MCF 10A (cell line): ENCODE results near the gene APH1A. TPM values are rescaled to one million over a fixed set of nuclear protein-coding genes. Genes with fewer than 3 reads are reported as not detected.
"Not testable (repeated sequence)": the region's sequence is repeated elsewhere in the genome, so short reads cannot be mapped to it uniquely, and the experiment has no call there.

Experiments
- Bru-seq: library from RNA; stranded (reverse); fragments of 400-500 nt; gene quantifications from one replicate; lab custom pipeline; 2021; lab: Mats Ljungman, UMichigan
- BruChase-seq, 2 experiments: library from RNA; stranded (reverse); fragments of 400-500 nt; gene quantifications; one replicate each; lab custom pipeline; 2021; lab: Mats Ljungman, UMichigan
- BruUV-seq: library from RNA; stranded (reverse); fragments of 400-500 nt; replicated peaks from 2 replicates; lab custom pipeline; 2021; lab: Mats Ljungman, UMichigan
- CTCF ChIA-PET: fragments of 300-600 bp; sonication (Branson Sonifier 250); formaldehyde crosslinking; extraction: SDS; loops from one replicate; lab custom pipeline; 2021; ENCODE audit warnings: antibody characterized with exemption, inconsistent platforms; lab: Yijun Ruan, JAX
- POLR2A ChIA-PET: fragments of 300-600, 350-650 bp; sonication (Branson Sonifier 250); formaldehyde crosslinking; extraction: SDS; loops from one replicate; lab custom pipeline; 2020; ENCODE audit warnings: antibody characterized with exemption, inconsistent platforms; lab: Yijun Ruan, JAX
- DNase-seq: peaks from one replicate; pipeline ENCODE4 v3.0.0-alpha.2; 2018; ENCODE audit not compliant: unreplicated experiment
- H3K27ac Mint-ChIP-seq: one replicate; pipeline ENCODE4 v1.8.0; 2022; ENCODE audit warnings: mild to moderate bottlenecking, low read depth, mixed read lengths; ENCODE audit not compliant: unreplicated experiment
- H3K27me3 Mint-ChIP-seq: one replicate; pipeline ENCODE4 v1.8.0; 2022; ENCODE audit warnings: mixed read lengths; ENCODE audit not compliant: insufficient read depth, unreplicated experiment
- H3K36me3 Mint-ChIP-seq: one replicate; pipeline ENCODE4 v1.8.0; 2022; ENCODE audit warnings: mild to moderate bottlenecking, moderate library complexity, mixed read lengths; ENCODE audit not compliant: insufficient read depth, unreplicated experiment
- H3K4me1 Mint-ChIP-seq: one replicate; pipeline ENCODE4 v1.8.0; 2022; ENCODE audit warnings: mixed read lengths; ENCODE audit not compliant: insufficient read depth, unreplicated experiment
- H3K4me3 Mint-ChIP-seq: one replicate; pipeline ENCODE4 v1.8.0; 2022; ENCODE audit warnings: mild to moderate bottlenecking, moderate library complexity, mixed read lengths; ENCODE audit not compliant: unreplicated experiment
- H3K9me3 Mint-ChIP-seq: one replicate; pipeline ENCODE4 v1.8.0; 2022; ENCODE audit warnings: mixed read lengths; ENCODE audit not compliant: unreplicated experiment
- intact Hi-C: fragments of 100-400 bp; cut with micrococcal nuclease; formaldehyde crosslinking; loops from 2 replicates; pipeline ENCODE4 v1.14.1; 2022
- long read RNA-seq: library from polyadenylated mRNA; stranded (forward); transcript quantifications from one replicate; pipeline ENCODE4 v2.0.0, GENCODE V29; 2022
- total RNA-seq: library from RNA; stranded (reverse); gene quantifications from 2 replicates; pipeline ENCODE4 v1.2.3, GENCODE V29; 2022
- TF ChIP-seq, protein P1 (sequence below): fragments of 200-600 bp; IDR thresholded peaks from one replicate; pipeline ENCODE4 v1.8.0; 2022; ENCODE audit warnings: antibody characterized with exemption, mild to moderate bottlenecking; ENCODE audit not compliant: unreplicated experiment

Gene APH1A
- total RNA-seq (123 and 154 TPM in 2 replicates), Bru-seq, nascent RNA (percentile 91 among the genes with signal in this experiment), BruChase-seq, experiment 1, labeled RNA remaining after a 6-hour chase (percentile 99 among the genes with signal in this experiment), BruChase-seq, experiment 2, labeled RNA remaining after a 2-hour chase (percentile 97 among the genes with signal in this experiment)
- long read RNA-seq, transcript APH1A-202 (6 exons, 2,353 nt): major isoform, 21 of 67 reads
- long read RNA-seq, transcript APH1A-203 (7 exons, 1,713 nt): minor isoform, 18 of 67 reads
- long read RNA-seq, partial matches to known transcripts: 4 of 67 reads
- long read RNA-seq, other reads (novel, unspliced or antisense): 23 of 67 reads

DNA sequence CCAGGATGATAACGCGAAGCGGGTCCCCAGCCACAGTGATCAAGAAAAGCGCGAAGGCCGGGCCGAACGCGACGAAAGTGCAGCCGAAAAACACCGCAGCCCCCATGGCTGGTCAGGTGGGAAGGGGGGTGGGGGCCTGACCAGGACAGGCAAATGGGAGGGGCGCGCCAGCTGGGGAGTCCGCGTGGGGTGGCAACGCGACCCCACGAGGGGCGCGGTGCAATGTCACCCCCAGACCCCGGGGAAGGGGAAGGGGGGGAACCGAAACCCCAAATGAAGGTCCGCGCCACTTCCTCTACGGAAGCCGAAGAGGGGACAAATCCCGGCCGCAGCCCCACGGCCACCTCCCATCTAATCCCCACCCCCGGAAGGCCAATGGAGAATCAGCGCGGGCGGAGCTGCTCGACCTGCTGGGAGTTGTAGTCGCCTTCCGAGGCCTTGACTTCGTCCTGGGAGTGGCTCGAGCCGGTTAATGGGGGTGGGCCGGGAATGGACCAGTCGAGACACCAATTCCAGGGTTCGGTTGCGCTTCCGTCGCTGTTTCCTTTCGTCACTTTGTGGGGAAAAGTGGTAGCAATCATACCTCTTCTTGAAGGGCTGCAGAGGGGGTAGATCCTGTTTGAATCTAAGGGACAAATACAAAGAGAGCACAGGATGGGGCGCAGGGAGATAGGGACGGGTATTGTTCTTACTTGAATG, at the start of gene APH1A:
Gene APH1A (minus strand): TSS at position 312 of the 699 bp plus-strand sequence. CDS start 206 bp downstream, at position 106.
- Mint-ChIP-seq H3K9me3 (peaks cover 5% of the 10 kb centered on the region), H3K27ac (peak within 1 kb of the TSS; percentile 83), H3K4me1 (peaks cover 32% of the 10 kb centered on the region), H3K36me3 (peaks cover 31% of the 10 kb centered on the region), H3K4me3 (peak within 1 kb of the TSS; percentile 81), H3K27me3 (no peaks in the 10 kb centered on the region)
- intact Hi-C loops: no loop called here
- CTCF ChIA-PET: interaction anchor here (1.3 to 4.6 kb wide), 4 partner anchors 9 to 13 kb away, joined by 4 to 47 read pairs (median 11); partner anchors contain the start of gene CA14
- POLR2A ChIA-PET: interaction anchor here (0.7 to 6.3 kb wide), 28 partner anchors 11 to 1131 kb away, joined by 3 to 111 read pairs (median 4); partner anchors contain the start of genes ANP32E, CA14, CIART and CTSS
- BruUV-seq: no TSS peak
- peak; percentile 99 for DNase-seq
- TF ChIP-seq, protein P1, sequence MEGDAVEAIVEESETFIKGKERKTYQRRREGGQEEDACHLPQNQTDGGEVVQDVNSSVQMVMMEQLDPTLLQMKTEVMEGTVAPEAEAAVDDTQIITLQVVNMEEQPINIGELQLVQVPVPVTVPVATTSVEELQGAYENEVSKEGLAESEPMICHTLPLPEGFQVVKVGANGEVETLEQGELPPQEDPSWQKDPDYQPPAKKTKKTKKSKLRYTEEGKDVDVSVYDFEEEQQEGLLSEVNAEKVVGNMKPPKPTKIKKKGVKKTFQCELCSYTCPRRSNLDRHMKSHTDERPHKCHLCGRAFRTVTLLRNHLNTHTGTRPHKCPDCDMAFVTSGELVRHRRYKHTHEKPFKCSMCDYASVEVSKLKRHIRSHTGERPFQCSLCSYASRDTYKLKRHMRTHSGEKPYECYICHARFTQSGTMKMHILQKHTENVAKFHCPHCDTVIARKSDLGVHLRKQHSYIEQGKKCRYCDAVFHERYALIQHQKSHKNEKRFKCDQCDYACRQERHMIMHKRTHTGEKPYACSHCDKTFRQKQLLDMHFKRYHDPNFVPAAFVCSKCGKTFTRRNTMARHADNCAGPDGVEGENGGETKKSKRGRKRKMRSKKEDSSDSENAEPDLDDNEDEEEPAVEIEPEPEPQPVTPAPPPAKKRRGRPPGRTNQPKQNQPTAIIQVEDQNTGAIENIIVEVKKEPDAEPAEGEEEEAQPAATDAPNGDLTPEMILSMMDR: no peak

DNA sequence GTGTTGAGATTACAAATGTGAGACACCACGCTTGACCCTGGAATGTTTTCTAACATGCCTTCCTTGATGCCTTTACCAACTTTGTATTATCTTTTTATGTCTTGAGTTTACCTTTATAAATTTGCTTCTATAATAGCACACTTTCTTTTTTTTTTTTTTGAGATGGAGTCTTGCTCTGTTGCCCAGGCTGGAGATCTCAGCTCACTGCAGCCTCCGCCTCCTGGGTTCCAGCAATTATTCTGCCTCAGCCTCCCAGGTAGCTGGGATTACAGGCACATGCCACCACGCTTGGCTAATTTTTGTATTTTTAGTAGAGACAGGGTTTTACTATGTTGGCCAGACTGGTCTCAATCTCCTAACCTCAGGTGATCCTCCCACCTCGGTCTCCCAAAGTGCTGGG, 45.9 kb upstream of the APH1A start:
- CTCF ChIA-PET: interaction anchor here (0.7 kb wide), 1 partner anchor 1586 kb away, joined by 3 read pairs; no protein-coding TSS in a partner anchor
- POLR2A ChIA-PET, H3K36me3 Mint-ChIP-seq, BruUV-seq, H3K27ac Mint-ChIP-seq, H3K9me3 Mint-ChIP-seq, H3K4me3 Mint-ChIP-seq, H3K4me1 Mint-ChIP-seq, H3K27me3 Mint-ChIP-seq, DNase-seq, intact Hi-C loops: not testable (repeated sequence)

DNA sequence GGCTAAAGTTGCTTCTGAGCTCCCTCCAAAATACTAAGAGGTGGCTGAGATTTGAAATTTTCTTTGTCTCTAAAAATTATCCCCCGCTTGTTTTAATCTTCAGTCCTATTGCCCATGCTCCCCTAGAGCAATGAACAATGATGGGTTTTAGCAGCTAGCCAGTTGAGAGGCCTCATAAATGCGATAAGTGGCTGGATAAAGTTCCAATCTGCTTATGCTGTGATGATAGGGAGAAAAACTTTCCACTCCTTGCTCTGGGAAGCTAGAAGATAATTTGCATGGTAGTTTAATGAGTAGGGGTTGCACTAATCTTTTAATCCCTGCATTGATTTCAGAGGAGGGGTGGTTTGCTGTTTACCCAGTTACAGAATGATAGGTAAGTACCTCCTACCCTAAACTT, 42.9 kb upstream of the APH1A start:
- Mint-ChIP-seq H3K4me1 (no peaks in the 10 kb centered on the region), H3K27ac (peak overlapping the region; percentile 20), H3K36me3 (peaks cover 32% of the 10 kb centered on the region), H3K4me3 (no peak overlapping the region), H3K27me3 (no peaks in the 10 kb centered on the region), H3K9me3 (no peaks in the 10 kb centered on the region)
- CTCF ChIA-PET: interaction anchor here (1.5 to 1.9 kb wide), 2 partner anchors 10 to 56 kb away, joined by 9 read pairs; no protein-coding TSS in a partner anchor
- no TSS peak for BruUV-seq
- POLR2A ChIA-PET: interaction anchor here (1.0 to 1.6 kb wide), 6 partner anchors 10 to 52 kb away, joined by 3 to 7 read pairs (median 5); partner anchors contain the start of genes PRPF3 and RPRD2
- no peak for DNase-seq
- TF ChIP-seq, protein P1: no peak
- intact Hi-C loops: no loop called here

- no peak overlapping the region for H3K27ac Mint-ChIP-seq
- H3K4me1 Mint-ChIP-seq: no peaks in the 10 kb centered on the region
- ChIA-PET POLR2A (interaction anchor here (0.7 kb wide), 1 partner anchor 41 kb away, joined by 3 read pairs; no protein-coding TSS in a partner anchor), CTCF (interaction anchor here (0.6 kb wide), 2 partner anchors 29 to 34 kb away, joined by 3 to 4 read pairs; no protein-coding TSS in a partner anchor)
- H3K36me3 Mint-ChIP-seq: peaks cover 50% of the 10 kb centered on the region
- H3K27me3 Mint-ChIP-seq: no peaks in the 10 kb centered on the region
- no peak overlapping the region for H3K4me3 Mint-ChIP-seq
- no peaks in the 10 kb centered on the region for H3K9me3 Mint-ChIP-seq
- TF ChIP-seq, protein P1: no peak
- TSS peak; percentile 36 for BruUV-seq
- intact Hi-C loops: no loop called here
- DNase-seq: no peak
Observed at GRCh38 chr1:150309758-150310508, 41.1 kb upstream of the APH1A start.

DNA sequence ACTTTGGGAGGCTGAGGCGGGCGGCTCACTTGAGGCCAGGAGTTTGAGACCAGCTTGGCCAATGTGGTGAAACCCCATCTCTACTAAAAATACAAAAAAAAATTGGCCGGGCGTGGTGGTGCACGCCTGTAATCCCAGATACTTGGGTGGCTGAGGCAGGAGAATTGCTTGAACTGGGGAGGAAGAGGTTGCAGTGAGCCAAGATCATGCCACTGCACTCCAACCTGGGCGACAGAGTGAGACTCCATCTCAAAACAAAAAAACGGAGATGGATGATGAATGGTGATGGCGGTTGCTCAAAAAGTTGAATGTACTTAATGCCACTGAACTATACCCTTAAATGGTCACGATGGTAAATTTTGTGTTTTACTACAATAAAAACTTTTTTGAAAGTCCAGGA, 39.8 kb upstream of the APH1A start:
- H3K27ac Mint-ChIP-seq, BruUV-seq, DNase-seq, H3K27me3 Mint-ChIP-seq, intact Hi-C loops, H3K4me1 Mint-ChIP-seq, H3K9me3 Mint-ChIP-seq, POLR2A ChIA-PET, H3K4me3 Mint-ChIP-seq: not testable (repeated sequence)
- peaks cover 63% of the 10 kb centered on the region for H3K36me3 Mint-ChIP-seq
- CTCF ChIA-PET: interaction anchor here (0.6 kb wide), 1 partner anchor 13 kb away, joined by 3 read pairs; the partner anchor contains the start of gene PRPF3
